Hematopoietic multipotent progenitor cell treated with erythropoietin and hydrocortisone succinate and interleukin-3 and kit ligand, for 15 days (in vitro differentiated cells): ENCODE data around the gene HBS1L.

Experiments used
- DNase-seq: peaks from one replicate; pipeline ENCODE4 v3.0.0-alpha.2; 2015; ENCODE audit warnings: low spot score

Gene HBS1L

GRCh38 chr6:135036731-135037420, 17.7 kb downstream of the HBS1L start:
- no peak for DNase-seq

GRCh38 chr6:135033238-135033637, 21.4 kb downstream of the HBS1L start:
- DNase-seq = no peak

- DNase-seq = peak; percentile 51
These were observed 24.0 kb downstream of the HBS1L start for GRCh38 chr6:135030532-135031178.

GRCh38 chr6:135030056-135030473, 24.6 kb downstream of the HBS1L start:
- no peak for DNase-seq

GRCh38 chr6:135025775-135026174, 28.8 kb downstream of the HBS1L start:
- no peak for DNase-seq

GRCh38 chr6:135025175-135025574, 29.4 kb downstream of the HBS1L start:
- no peak for DNase-seq

GRCh38 chr6:135022050-135022697, 32.4 kb downstream of the HBS1L start:
- DNase-seq = no peak

- no peak for DNase-seq
These were observed 33.1 kb downstream of the HBS1L start for GRCh38 chr6:135021310-135022049.

- DNase-seq = no peak
These were observed 35.7 kb downstream of the HBS1L start for GRCh38 chr6:135018941-135019340.

- no peak for DNase-seq
These were observed 36.6 kb downstream of the HBS1L start for GRCh38 chr6:135018052-135018451.

GRCh38 chr6:135014353-135014832, 40.2 kb downstream of the HBS1L start:
- no peak for DNase-seq

- DNase-seq = no peak
These were observed 41.4 kb downstream of the HBS1L start for GRCh38 chr6:135013211-135013610.

- DNase-seq = no peak
These were observed 41.9 kb downstream of the HBS1L start for GRCh38 chr6:135012764-135013163.

GRCh38 chr6:135012349-135012748, 42.3 kb downstream of the HBS1L start:
- DNase-seq = no peak

GRCh38 chr6:135008941-135009290, 45.7 kb downstream of the HBS1L start:
- no peak for DNase-seq

- no peak for DNase-seq
These were observed 46.3 kb downstream of the HBS1L start for GRCh38 chr6:135008072-135008940.

- DNase-seq = no peak
These were observed 48.2 kb downstream of the HBS1L start for GRCh38 chr6:135006386-135006914.

- DNase-seq = no peak
These were observed 50.2 kb downstream of the HBS1L start for GRCh38 chr6:135004399-135004798.

- no peak for DNase-seq
These were observed 51.5 kb downstream of the HBS1L start for GRCh38 chr6:135002974-135003703.

- peak; percentile 66 for DNase-seq
These were observed 52.3 kb downstream of the HBS1L start for GRCh38 chr6:135002229-135002844.
